H4 (cell line): Measurements from ENCODE around the gene ITSN1. TPM values are rescaled to one million over a fixed set of nuclear protein-coding genes. Genes with fewer than 3 reads are reported as not detected.

Source experiments
- DNase-seq: peaks from one replicate; pipeline ENCODE4 v3.0.0-alpha.2; 2015; ENCODE audit warnings: low spot score
- total RNA-seq: library from RNA; depleted of rRNA; stranded (reverse); fragments of >200 nt; shearing (Covaris generic); gene quantifications from 2 replicates; pipeline ENCODE4 v1.2.3, GENCODE V29; 2014

The ITSN1 gene
- total RNA-seq, 1 experiment from 2014 or later: 27.4 TPM

DNA sequence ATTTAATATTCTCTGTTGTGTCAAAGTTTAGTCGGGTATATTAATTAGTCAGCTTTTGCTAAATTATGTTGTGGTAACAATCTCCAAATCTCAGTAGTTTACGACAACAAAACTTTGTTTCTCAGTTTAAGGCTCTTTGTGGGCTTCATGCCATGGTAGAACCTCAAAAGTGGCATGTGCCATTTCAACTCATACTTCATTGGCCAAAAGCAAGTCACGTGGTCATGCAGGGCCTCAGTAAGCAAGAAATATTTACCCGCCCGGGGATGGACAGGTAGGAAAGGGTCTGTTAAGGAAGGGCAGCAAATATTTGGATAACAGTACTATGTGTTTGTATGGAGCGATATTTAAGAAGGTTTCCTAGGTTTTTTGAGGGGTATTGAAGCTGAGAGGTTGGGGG, 38.6 kb downstream of the ITSN1 start:
- no peak for DNase-seq

DNA sequence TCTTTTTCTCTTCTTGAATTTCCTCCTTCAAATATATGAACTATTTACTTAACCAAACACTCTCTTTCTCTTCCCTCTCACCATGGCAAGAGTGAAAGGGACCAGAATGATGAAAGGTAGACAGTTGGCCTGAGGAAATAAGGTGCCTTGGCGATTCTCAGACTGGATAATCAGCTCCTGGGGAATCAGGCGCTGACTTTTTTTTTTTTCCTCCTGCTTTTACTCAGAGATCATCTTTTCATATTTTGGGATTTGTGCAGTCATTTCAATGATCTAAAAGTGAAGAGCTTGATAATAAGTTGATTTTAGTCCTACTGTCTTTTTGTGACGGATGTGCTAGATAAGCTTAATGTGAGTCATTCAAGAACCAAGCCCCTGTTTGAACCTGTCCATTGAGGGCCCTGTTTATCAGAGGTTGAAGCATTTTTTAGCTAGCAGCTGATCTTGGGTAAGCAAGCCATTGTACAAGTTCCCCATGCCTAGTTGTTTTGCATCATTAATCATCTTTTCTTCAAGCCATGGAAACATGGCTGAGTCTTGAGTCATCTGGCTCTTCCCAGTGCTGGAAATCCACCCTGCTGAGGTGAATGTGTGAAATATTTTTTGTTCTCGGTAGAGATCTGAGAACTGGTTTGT, 40.8 kb downstream of the ITSN1 start:
- peak; percentile 47 for DNase-seq

DNA sequence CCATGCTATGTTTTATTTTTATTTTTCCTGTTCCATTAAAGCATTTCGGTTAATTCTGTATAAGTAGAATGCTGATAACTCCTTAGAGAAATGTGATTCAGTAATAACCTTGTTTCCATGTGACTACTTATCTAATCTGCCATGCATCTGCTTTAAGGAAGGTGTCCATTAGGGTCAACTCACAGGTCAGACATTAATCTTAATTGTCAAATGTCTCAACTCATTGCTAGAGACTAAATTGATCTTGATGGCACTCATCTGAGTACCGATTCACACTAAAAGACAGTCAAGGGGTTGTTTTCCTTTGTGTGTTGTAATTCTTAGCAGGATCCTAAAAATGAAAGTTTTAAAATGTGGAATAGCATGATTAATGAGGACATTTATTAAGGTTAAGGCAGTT, 41.8 kb downstream of the ITSN1 start:
- DNase-seq: no peak

DNA sequence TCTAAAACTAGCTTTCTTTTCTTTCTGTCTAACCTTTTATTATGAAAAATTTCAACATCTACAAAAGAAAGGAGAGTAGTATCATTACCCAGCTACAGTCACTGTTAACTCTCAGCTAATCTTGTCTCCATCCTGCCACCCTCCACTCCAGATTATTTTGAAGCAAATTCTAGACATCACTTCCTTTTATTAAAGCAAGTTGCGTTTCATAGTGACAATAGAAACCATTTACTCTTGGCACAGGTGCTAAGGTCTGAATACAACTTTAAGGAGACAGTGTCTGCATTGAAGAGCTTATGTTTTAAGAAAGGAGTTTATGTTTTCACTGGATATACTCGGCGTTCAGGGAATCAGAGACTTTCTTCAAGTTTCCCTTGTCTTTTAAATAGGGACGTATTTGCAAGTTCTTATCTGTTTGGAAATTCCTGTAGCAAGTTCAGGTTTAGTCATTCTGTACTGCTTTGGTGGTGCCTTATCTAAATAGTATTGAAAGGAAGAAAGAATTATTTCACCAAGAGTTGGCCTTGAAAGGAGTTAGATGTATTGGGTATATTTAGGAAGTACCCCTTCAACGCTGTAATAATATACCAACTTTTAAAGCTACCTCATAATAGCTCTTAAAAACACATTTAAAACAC, 42.7 kb downstream of the ITSN1 start:
- no peak for DNase-seq

- no peak for DNase-seq
These were observed 43.4 kb downstream of the ITSN1 start for GRCh38 chr21:33685613-33686197.

DNA sequence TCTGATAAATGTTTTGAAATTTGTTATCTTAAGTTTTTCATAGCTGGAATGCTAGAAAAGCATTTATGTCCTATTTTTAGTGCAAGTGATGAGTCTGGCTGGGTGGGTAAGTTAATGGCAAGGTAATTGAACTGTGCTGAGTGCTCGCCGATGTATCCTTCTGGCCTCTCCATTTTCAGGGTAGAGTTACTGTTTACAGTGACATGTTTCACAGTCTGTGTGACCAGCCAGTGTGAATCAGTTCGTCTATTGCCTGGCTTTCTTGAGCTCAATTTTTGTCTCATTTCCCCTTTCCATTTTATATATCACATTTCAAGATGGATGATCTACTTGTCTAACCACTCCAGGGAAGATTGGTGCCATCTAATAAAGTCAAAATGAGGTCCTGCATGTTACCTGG, 44.1 kb downstream of the ITSN1 start:
- DNase-seq: no peak

- DNase-seq: no peak
These were observed 45.3 kb downstream of the ITSN1 start for GRCh38 chr21:33687634-33688033.

GRCh38 chr21:33688353-33688752, 46.1 kb downstream of the ITSN1 start:
- no peak for DNase-seq

DNA sequence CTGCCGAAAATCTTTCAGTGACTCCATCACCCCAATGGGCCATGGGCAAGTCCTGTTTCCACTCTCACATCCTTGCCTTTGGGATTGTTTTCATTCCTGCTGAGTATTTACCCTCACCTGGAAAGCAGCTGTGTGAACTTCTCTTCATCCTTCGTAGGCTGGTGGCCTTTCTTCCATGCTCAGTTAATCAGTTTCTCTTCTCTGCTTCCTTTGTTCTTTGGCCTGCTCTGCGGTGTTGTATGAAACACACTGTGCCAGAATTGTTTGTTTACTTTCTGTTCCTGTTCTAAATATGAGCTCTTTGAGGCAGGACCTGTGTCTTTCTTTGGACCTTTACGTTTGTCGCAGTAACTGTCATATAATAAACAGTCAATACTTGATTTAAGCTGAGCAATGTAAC, 48.6 kb downstream of the ITSN1 start:
- no peak for DNase-seq

DNA sequence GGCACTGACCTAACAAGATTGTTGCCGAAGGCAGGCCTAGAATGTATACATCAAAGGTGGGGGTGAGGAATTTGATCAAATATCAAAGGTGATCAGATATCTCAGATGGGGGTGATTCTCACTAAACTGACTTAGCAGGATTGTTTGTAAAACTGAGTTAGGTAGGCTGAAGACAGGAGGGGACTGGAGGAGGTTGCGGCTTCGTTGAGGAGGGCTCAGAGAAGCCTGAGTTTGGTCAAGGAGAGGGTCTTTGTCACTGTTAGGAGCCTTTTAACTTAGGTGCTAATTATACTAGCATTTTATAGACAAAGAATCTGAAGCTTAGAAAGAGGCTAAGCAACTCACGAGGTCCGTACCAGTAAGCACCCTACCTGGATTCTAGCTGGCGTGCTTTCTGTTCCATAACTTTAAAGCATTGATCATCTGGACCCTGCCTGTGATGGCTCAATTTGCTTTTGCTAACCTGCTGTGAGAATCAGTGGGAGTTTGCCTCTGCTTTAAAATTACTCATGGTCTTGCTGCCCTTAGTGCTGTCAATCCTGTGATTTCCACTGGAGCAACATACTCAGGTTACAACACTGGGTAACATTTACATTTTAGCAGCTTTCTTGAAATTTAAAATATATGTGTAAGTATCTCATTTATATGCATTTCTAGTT, 49.8 kb downstream of the ITSN1 start:
- DNase-seq: no peak

DNA sequence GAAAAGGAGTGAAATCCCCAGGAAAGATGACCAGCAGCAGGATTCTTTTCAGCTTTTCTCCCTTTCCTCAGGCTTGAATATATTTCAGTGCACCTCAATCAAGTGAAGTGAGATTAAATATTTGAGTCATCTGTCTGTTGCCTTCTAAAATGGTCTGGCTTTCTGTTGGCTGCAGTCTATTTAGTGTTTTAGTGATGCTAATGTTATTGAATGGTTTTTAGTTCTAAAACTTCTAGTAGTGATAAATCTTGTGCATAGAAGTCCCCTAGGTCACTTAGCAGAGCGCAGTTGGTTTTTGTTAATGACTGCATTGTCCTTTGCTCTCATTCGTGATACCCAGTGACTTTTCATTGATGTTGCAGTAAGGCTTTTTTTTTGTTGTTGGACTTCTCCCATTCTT, 53.5 kb downstream of the ITSN1 start:
- DNase-seq: no peak

- DNase-seq: no peak
These were observed 54.2 kb downstream of the ITSN1 start for GRCh38 chr21:33696465-33696864.

DNA sequence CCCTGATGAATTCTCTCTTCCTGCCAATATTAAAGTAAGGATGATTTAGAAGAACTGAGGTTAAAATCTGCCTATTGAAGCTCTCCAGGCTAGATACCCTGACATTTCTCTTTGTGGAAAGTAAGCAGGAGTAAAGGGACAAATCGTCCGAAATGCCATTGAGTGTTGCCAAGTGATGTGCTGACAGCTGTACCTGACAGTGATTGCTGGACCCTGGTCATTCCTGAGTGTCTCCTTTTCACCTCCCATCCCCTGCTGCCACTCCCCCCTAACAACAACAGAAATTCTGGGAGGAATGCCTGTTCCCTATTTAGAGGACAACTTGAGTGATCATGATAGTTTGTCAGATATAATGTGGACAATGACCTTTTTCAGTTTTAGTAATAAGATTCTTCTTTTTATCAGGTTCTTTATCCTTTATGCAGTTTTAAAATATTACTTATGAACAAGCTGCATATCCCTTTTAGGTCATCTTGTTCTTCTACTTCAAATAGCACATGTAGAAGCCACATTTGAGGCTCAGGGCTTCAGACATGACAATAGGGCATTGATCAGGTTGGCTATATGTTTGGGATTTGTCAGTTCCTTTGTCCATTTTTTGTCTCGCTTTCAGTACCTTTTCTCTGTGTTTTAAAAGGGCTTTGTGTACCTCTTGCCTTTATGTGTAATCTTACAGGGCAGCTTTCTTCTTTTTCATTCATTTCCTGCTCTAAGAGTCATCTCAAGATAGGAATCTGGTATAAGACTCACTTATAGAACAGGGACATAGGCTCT, 56.0 kb downstream of the ITSN1 start:
- DNase-seq: no peak

DNA sequence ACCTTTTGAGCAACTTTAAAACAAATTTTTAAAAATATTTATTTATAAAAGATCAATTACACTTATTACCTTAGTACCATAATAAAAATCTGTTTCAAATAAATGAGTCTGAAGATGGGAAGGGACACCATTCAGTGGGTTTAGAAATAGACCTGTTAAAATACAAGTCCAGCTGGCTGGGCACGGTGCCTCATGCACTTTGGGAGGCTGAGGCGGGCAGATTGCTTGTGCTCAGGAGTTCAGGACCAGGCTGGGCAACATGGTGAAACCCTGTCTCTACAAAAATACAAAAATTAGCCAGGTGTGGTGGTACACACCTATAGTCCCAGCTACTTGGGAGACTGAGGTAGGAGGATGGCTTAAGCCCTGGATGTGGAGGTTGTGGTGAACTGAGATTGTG, 57.0 kb downstream of the ITSN1 start:
- no peak for DNase-seq

GRCh38 chr21:33700491-33700890, 58.2 kb downstream of the ITSN1 start:
- no peak for DNase-seq

DNA sequence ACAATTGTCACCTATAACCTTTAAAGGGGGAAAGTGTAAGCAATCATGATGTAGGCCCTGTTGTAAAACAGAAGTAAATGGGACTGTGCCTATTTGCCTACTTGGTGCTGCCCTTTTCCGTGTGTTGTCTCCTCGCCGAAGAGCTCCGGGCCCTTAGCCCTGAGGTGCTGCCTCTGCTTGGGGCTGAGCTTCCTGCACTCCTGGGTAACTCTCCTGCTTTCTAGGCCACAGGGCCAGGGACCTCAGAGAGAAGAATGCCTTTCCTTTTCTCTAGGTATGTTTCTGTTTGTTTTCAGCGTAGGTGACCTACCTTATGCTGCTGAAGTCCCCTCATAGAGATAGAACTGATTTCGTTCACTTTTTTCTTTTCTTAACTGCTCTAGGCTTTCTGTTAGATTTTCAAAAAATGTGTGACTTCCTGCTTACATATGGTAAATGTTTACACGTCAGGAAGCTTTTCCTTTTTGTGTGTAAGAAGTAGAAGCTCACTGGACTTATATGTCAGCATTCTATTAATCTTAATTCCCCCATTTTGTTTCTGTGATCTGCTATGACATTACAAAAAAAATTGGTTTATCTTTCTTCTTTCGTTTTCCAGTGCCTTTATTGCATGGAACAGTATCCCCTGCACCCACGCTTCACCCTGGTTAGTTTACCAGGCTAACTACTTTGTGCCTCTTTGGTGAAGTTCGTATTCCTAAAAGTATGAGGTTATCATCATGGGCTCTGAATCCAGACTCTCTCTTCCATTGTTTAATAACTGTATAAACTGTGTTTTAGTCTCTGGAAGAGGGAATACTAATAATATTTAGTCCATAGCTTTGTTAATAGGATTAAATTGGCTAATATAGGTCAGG, 61.7 kb downstream of the ITSN1 start:
- DNase-seq: no peak

- DNase-seq: no peak
These were observed 65.5 kb downstream of the ITSN1 start for GRCh38 chr21:33707846-33708245.

- DNase-seq: no peak
These were observed 66.6 kb downstream of the ITSN1 start for GRCh38 chr21:33708874-33709273.

DNA sequence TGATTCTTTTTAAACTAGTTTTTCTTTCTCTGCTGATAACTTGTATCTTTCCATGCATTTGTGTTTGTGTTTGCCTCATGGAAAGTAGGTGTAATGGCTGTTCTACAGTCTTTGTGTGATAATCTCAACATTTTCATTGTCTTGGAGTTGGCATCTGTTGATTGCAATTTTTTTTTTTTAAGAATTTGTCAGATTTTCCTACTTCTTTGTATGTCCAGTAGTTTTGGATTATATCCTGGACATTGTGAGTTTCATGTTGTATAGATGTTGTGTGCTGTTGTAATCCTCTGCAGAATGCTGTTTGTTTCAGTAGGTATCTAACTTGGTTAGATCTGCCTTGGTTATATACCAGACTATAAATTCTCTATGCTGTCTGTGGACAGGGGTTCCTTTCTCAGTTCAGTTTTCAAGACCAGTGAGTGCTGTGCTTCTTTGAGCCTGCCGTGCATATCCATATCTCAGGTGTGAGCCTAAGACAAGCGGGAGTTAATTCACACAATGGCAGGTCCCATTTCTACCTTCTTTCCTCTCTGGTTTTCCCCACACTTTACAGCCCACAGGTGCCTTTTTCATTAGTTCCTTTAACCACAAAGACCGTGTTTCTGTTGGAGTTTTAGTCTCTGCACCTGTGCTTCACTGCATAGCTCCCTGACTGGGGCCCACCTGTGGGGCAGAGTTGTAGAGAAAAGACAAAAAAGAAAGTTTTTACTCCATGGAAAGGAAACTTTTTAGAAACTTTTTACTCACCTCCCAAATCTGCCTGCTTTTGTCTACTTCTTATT, 69.9 kb downstream of the ITSN1 start:
- no peak for DNase-seq

DNA sequence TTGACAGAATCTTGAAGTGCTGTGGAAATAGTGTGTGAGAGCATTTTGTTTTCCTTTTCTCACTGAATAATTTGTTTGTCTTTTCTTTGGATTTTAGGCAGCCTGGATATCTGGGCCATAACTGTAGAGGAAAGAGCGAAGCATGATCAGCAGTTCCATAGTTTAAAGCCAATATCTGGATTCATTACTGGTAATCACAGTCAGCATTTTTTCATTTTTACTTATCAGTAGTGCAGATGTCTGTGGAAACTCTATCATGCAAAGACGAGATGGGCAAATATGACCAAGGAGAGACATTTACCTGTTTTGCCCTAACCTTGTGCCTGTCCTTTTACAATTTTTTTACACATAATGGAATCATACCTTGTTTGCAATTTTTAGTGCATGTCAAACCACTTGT, 78.8 kb downstream of the ITSN1 start:
- DNase-seq: no peak
